Natural killer cell treated with Interleukin-12 subunit alpha and Interleukin-12 subunit beta and Interleukin-15 and Interleukin-18, amount 100 ng/mL, for 72 hours (primary cell): ENCODE results near the gene ASPM. TPM values are rescaled to one million over a fixed set of nuclear protein-coding genes. Genes with fewer than 3 reads are reported as not detected.
A peak's percentile ranks its signal among the peaks of the same experiment; 100 is the strongest.

Experiments
- ATAC-seq, 2 donors: fragments of 150-1000 bp; cut with Tn5 transposase in 1 of 2; sonication (Bioruptor Pico), chemical (Tn5 transposase) in 1 of 2; 2 replicates each; pipeline ENCODE4 v1.10.0; 2021
- DNase-seq: peaks from one replicate; pipeline ENCODE4 v3.0.0; 2022; ENCODE audit warnings: low spot score
- H3K27ac Mint-ChIP-seq, 2 donors: 1 replicate in 1 of 2; 2 replicates in 1 of 2; pipeline ENCODE4 v1.8.0; 2022; ENCODE audit warnings: mixed read lengths in 2 of 2, mild to moderate bottlenecking in 1 of 2, moderate library complexity in 1 of 2
- H3K27me3 Mint-ChIP-seq, 2 donors: 1 replicate in 1 of 2; 2 replicates in 1 of 2; pipeline ENCODE4 v1.8.0; 2022; ENCODE audit warnings: mixed read lengths in 2 of 2
- H3K36me3 Mint-ChIP-seq: one replicate; pipeline ENCODE4 v1.8.0; 2022; ENCODE audit warnings: mixed read lengths
- H3K4me1 Mint-ChIP-seq, 2 donors: 1 replicate in 1 of 2; 2 replicates in 1 of 2; pipeline ENCODE4 v1.8.0; 2022; ENCODE audit warnings: low read depth in 2 of 2, mixed read lengths in 2 of 2, mild to moderate bottlenecking in 1 of 2
- H3K4me3 Mint-ChIP-seq: one replicate; pipeline ENCODE4 v1.8.0; 2022; ENCODE audit warnings: mixed read lengths
- H3K9me3 Mint-ChIP-seq: 2 replicates; pipeline ENCODE4 v1.8.0; 2022; ENCODE audit warnings: mixed read lengths
- total RNA-seq, 2 donors: library from RNA; stranded (reverse); gene quantifications; one replicate each; pipeline ENCODE4 v1.2.3, GENCODE V29; 2022

Gene ASPM
- total RNA-seq, 2 donors from 2014 or later = 17.6 to 40.7 TPM

- ATAC-seq (no peak), DNase-seq (no peak)
- Mint-ChIP-seq H3K27ac (no peak overlapping the region), H3K4me3 (no peak overlapping the region), H3K36me3 (no peaks in the 10 kb centered on the region), H3K4me1 (no peaks in the 10 kb centered on the region), H3K9me3 (no peaks in the 10 kb centered on the region), H3K27me3 (no peaks in the 10 kb centered on the region)
These were observed 10.2 kb upstream of the ASPM start for GRCh38 chr1:197156692-197157091.

GRCh38 chr1:197152662-197153061 is 6.2 kb upstream of the ASPM start:
- H3K9me3 Mint-ChIP-seq = no peaks in the 10 kb centered on the region
- no peak overlapping the region for H3K4me3 Mint-ChIP-seq
- H3K27ac Mint-ChIP-seq = no peak overlapping the region
- H3K4me1 Mint-ChIP-seq = no peaks in the 10 kb centered on the region
- ATAC-seq = no peak
- DNase-seq = no peak
- H3K36me3 Mint-ChIP-seq = no peaks in the 10 kb centered on the region
- H3K27me3 Mint-ChIP-seq = no peaks in the 10 kb centered on the region

GRCh38 chr1:197151185-197151584 is 4.7 kb upstream of the ASPM start:
- Mint-ChIP-seq H3K36me3 (no peaks in the 10 kb centered on the region), H3K4me1 (peaks cover 6% of the 10 kb centered on the region in 2 donors), H3K9me3 (no peaks in the 10 kb centered on the region), H3K27ac (no peak overlapping the region), H3K4me3 (no peak overlapping the region), H3K27me3 (no peaks in the 10 kb centered on the region)
- DNase-seq (no peak), ATAC-seq (no peak)

GRCh38 chr1:197150336-197151005 is 4.0 kb upstream of the ASPM start:
- H3K36me3 Mint-ChIP-seq = no peaks in the 10 kb centered on the region
- H3K4me1 Mint-ChIP-seq = peaks cover 6% of the 10 kb centered on the region in 2 donors
- no peak for ATAC-seq
- DNase-seq = no peak
- H3K9me3 Mint-ChIP-seq = no peaks in the 10 kb centered on the region
- no peak overlapping the region for H3K4me3 Mint-ChIP-seq
- no peak overlapping the region for H3K27ac Mint-ChIP-seq
- no peaks in the 10 kb centered on the region for H3K27me3 Mint-ChIP-seq

GRCh38 chr1:197149340-197149739 is 2.9 kb upstream of the ASPM start:
- no peak overlapping the region for H3K27ac Mint-ChIP-seq
- no peak for DNase-seq
- H3K4me3 Mint-ChIP-seq = no peak overlapping the region
- H3K36me3 Mint-ChIP-seq = no peaks in the 10 kb centered on the region
- H3K27me3 Mint-ChIP-seq = no peaks in the 10 kb centered on the region
- no peaks in the 10 kb centered on the region for H3K9me3 Mint-ChIP-seq
- no peak for ATAC-seq
- peaks cover 8 to 12% of the 10 kb centered on the region in 2 donors for H3K4me1 Mint-ChIP-seq

GRCh38 chr1:197145446-197146024 is 934 bp downstream of the ASPM start:
- no peak for ATAC-seq
- no peak for DNase-seq
- Mint-ChIP-seq H3K27ac (peak overlapping the region; percentile 88), H3K9me3 (no peaks in the 10 kb centered on the region), H3K27me3 (no peaks in the 10 kb centered on the region), H3K4me1 (peaks cover 8 to 32% of the 10 kb centered on the region in 2 donors), H3K36me3 (peaks cover 10% of the 10 kb centered on the region), H3K4me3 (peak overlapping the region; percentile 93)

- peaks cover 11 to 39% of the 10 kb centered on the region in 2 donors for H3K4me1 Mint-ChIP-seq
- no peaks in the 10 kb centered on the region for H3K9me3 Mint-ChIP-seq
- no peaks in the 10 kb centered on the region for H3K27me3 Mint-ChIP-seq
- no peak overlapping the region for H3K27ac Mint-ChIP-seq
- peaks cover 13% of the 10 kb centered on the region for H3K36me3 Mint-ChIP-seq
- H3K4me3 Mint-ChIP-seq = peak overlapping the region; percentile 93
- ATAC-seq (no peak), DNase-seq (no peak)
These were observed 1.7 kb downstream of the ASPM start for GRCh38 chr1:197144570-197145325.

GRCh38 chr1:197143276-197143675 is 3.2 kb downstream of the ASPM start:
- DNase-seq = no peak
- Mint-ChIP-seq H3K36me3 (peaks cover 13% of the 10 kb centered on the region), H3K4me1 (peaks cover 11 to 39% of the 10 kb centered on the region in 2 donors)

GRCh38 chr1:197141575-197141974 is 4.9 kb downstream of the ASPM start:
- Mint-ChIP-seq H3K27ac (no peak overlapping the region), H3K4me3 (no peak overlapping the region), H3K4me1 (peaks cover 7 to 35% of the 10 kb centered on the region in 2 donors), H3K36me3 (peaks cover 13% of the 10 kb centered on the region), H3K9me3 (no peaks in the 10 kb centered on the region), H3K27me3 (no peaks in the 10 kb centered on the region)
- no peak for DNase-seq
- no peak for ATAC-seq

More at GRCh38 chr1:197143276-197143675, 3.2 kb downstream of the ASPM start:
- no peaks in the 10 kb centered on the region for H3K27me3 Mint-ChIP-seq
- H3K9me3 Mint-ChIP-seq = no peaks in the 10 kb centered on the region
- no peak for ATAC-seq
- H3K4me3 Mint-ChIP-seq = peak overlapping the region; percentile 13
- H3K27ac Mint-ChIP-seq = no peak overlapping the region

GRCh38 chr1:197140121-197140520 is 6.3 kb downstream of the ASPM start:
- Mint-ChIP-seq H3K4me1 (peaks cover 4 to 31% of the 10 kb centered on the region in 2 donors), H3K9me3 (no peaks in the 10 kb centered on the region), H3K27me3 (no peaks in the 10 kb centered on the region), H3K27ac (no peak overlapping the region), H3K4me3 (peak overlapping the region; percentile 13), H3K36me3 (peaks cover 13% of the 10 kb centered on the region)
- DNase-seq (no peak), ATAC-seq (no peak)

GRCh38 chr1:197139169-197139568 is 7.3 kb downstream of the ASPM start:
- Mint-ChIP-seq H3K4me3 (no peak overlapping the region), H3K36me3 (peaks cover 13% of the 10 kb centered on the region), H3K27me3 (no peaks in the 10 kb centered on the region), H3K27ac (no peak overlapping the region), H3K9me3 (no peaks in the 10 kb centered on the region), H3K4me1 (peaks cover 2 to 27% of the 10 kb centered on the region in 2 donors)
- ATAC-seq (no peak), DNase-seq (no peak)

- DNase-seq = no peak
- Mint-ChIP-seq H3K27ac (no peak overlapping the region), H3K4me3 (no peak overlapping the region), H3K27me3 (no peaks in the 10 kb centered on the region), H3K9me3 (no peaks in the 10 kb centered on the region), H3K4me1 (peaks cover 2 to 17% of the 10 kb centered on the region in 2 donors), H3K36me3 (peaks cover 4% of the 10 kb centered on the region)
- ATAC-seq = no peak
These were observed 9.1 kb downstream of the ASPM start for GRCh38 chr1:197137322-197137721.

- no peaks in the 10 kb centered on the region for H3K4me1 Mint-ChIP-seq
- peaks cover 5% of the 10 kb centered on the region for H3K36me3 Mint-ChIP-seq
- DNase-seq (no peak), ATAC-seq (no peak)
- H3K27ac Mint-ChIP-seq = no peak overlapping the region
- H3K9me3 Mint-ChIP-seq = no peaks in the 10 kb centered on the region
- H3K27me3 Mint-ChIP-seq = no peaks in the 10 kb centered on the region
- no peak overlapping the region for H3K4me3 Mint-ChIP-seq
These were observed 15.7 kb downstream of the ASPM start for GRCh38 chr1:197130677-197131304.

GRCh38 chr1:197129698-197130097 is 16.8 kb downstream of the ASPM start:
- Mint-ChIP-seq H3K9me3 (no peaks in the 10 kb centered on the region), H3K27ac (no peak overlapping the region), H3K27me3 (no peaks in the 10 kb centered on the region), H3K4me3 (no peak overlapping the region), H3K4me1 (no peaks in the 10 kb centered on the region), H3K36me3 (peaks cover 5% of the 10 kb centered on the region)
- ATAC-seq (no peak), DNase-seq (no peak)
